A673 (cell line): ENCODE results near the gene UTF1. TPM values are rescaled to one million over a fixed set of nuclear protein-coding genes. Genes with fewer than 3 reads are reported as not detected.

ENCODE experiments used
- BruUV-seq: library from RNA; stranded (reverse); fragments of 400-500 nt; replicated peaks from 2 replicates; lab custom pipeline; 2021; lab: Mats Ljungman, UMichigan
- CTCF ChIA-PET: fragments of 300-600 bp; sonication (Branson Sonifier 250); formaldehyde crosslinking; loops from one replicate; lab custom pipeline; 2022; ENCODE audit warnings: antibody characterized with exemption; lab: Charles Lee
- POLR2A ChIA-PET: fragments of 300-600 bp; sonication (Branson Sonifier 250); formaldehyde crosslinking; loops from one replicate; lab custom pipeline; 2022; ENCODE audit warnings: antibody characterized with exemption; ENCODE audit not compliant: low non-redundant PET; lab: Charles Lee
- DNase-seq: peaks from one replicate; pipeline ENCODE4 v3.0.0-alpha.2; 2015; ENCODE audit warnings: low spot score
- H3K27ac ChIP-seq: fragments of 200-600 bp; sonication (generic); 2 replicates; pipeline ENCODE4 v1.5.1; 2016; ENCODE audit warnings: mixed run types, low read depth, mild to moderate bottlenecking, mixed read lengths, antibody characterized with exemption, low read length; ENCODE audit not compliant: poor library complexity, severe bottlenecking
- H3K27me3 ChIP-seq: fragments of 200-600 bp; sonication (generic); replicated peaks from 2 replicates; pipeline ENCODE4 v1.6.1; 2017; ENCODE audit warnings: mixed run types, low read depth, mild to moderate bottlenecking, mixed read lengths, antibody characterized with exemption, low read length; ENCODE audit not compliant: insufficient read depth, poor library complexity
- H3K36me3 ChIP-seq: fragments of 200-600 bp; sonication (generic); 2 replicates; pipeline ENCODE4 v1.6.1; 2016; ENCODE audit warnings: mixed run types, mild to moderate bottlenecking, mixed read lengths, antibody characterized with exemption, low read length; ENCODE audit not compliant: insufficient read depth, poor library complexity, severe bottlenecking
- H3K4me1 ChIP-seq: fragments of 200-600 bp; sonication (generic); 2 replicates; pipeline ENCODE4 v1.6.1; 2017; ENCODE audit warnings: mixed run types, mild to moderate bottlenecking, mixed read lengths, antibody characterized with exemption, low read length; ENCODE audit not compliant: insufficient read depth, poor library complexity, severe bottlenecking
- H3K4me3 ChIP-seq: fragments of 200-600 bp; sonication (generic); 2 replicates; pipeline ENCODE4 v1.5.1; 2016; ENCODE audit warnings: low read depth, mixed run types, mild to moderate bottlenecking, mixed read lengths, low read length; ENCODE audit not compliant: poor library complexity, severe bottlenecking
- H3K9me3 ChIP-seq: fragments of 200-600 bp; sonication (generic); 2 replicates; pipeline ENCODE4 v1.6.1; 2016; ENCODE audit warnings: mixed run types, low read depth, mild to moderate bottlenecking, mixed read lengths, antibody characterized with exemption, low read length; ENCODE audit not compliant: poor library complexity, severe bottlenecking
- CTCF ChIP-seq: fragments of 300-800, 200-600 bp; sonication (generic); conservative IDR thresholded peaks from 2 replicates; pipeline ENCODE4 v1.5.1; 2017; ENCODE audit warnings: low read depth, mild to moderate bottlenecking, antibody characterized with exemption, low read length, moderate library complexity, mixed read lengths
- EZH2 ChIP-seq: fragments of 200-600 bp; sonication (generic); IDR thresholded peaks from 2 replicates; pipeline ENCODE4 v1.6.1; 2017; ENCODE audit warnings: borderline replicate concordance, low read depth, mild to moderate bottlenecking, mixed read lengths, antibody characterized with exemption, low read length; ENCODE audit not compliant: poor library complexity, severe bottlenecking
- intact Hi-C: fragments of 100-400 bp; cut with micrococcal nuclease; formaldehyde crosslinking; loops from one replicate; pipeline ENCODE4 v1.10.0; 2022; ENCODE audit not compliant: unreplicated experiment
- total RNA-seq: library from RNA; stranded (reverse); gene quantifications from 2 replicates; pipeline ENCODE4 v1.2.3, GENCODE V29; 2021

Gene UTF1
- total RNA-seq, 1 experiment from 2014 or later, result not detected

GRCh38 chr10:133237241-133237587 lies 7.2 kb downstream of the UTF1 start:
- Histone ChIP-seq H3K36me3 (no peaks in the 10 kb centered on the region), H3K27me3 (peaks cover 92% of the 10 kb centered on the region), H3K4me1 (no peaks in the 10 kb centered on the region), H3K27ac (no peak overlapping the region), H3K9me3 (no peaks in the 10 kb centered on the region), H3K4me3 (no peak overlapping the region)
- TF ChIP-seq CTCF (no peak), EZH2 (peak; percentile 94)
- BruUV-seq, result no TSS peak
- intact Hi-C loops, result no loop called here
- DNase-seq, result no peak
- ChIA-PET POLR2A (no interaction called here), CTCF (no interaction called here)

GRCh38 chr10:133237588-133238465 lies 7.8 kb downstream of the UTF1 start, which contains the start of gene VENTX:
VENTX (plus strand) TSS chr10:133237855; CDS start chr10:133237915, 60 bp downstream.
- no peak within 1 kb of the TSS for H3K4me3 ChIP-seq
- H3K36me3 ChIP-seq, result no peaks in the 10 kb centered on the region
- no TSS peak for BruUV-seq
- POLR2A ChIA-PET, result no interaction called here
- H3K4me1 ChIP-seq, result no peaks in the 10 kb centered on the region
- H3K27me3 ChIP-seq, result peaks cover 86% of the 10 kb centered on the region
- CTCF ChIA-PET, result interaction anchor here (0.5 kb wide), 1 partner anchor 10 kb away, joined by 4 read pairs; no protein-coding TSS in a partner anchor
- H3K9me3 ChIP-seq, result no peaks in the 10 kb centered on the region
- intact Hi-C loops, result no loop called here
- TF ChIP-seq EZH2 (peak; percentile 82), CTCF (no peak)
- no peak for DNase-seq
- H3K27ac ChIP-seq, result no peak within 1 kb of the TSS

GRCh38 chr10:133238466-133238804 lies 8.4 kb downstream of the UTF1 start:
- POLR2A ChIA-PET, result no interaction called here

More at GRCh38 chr10:133238466-133238804, 8.4 kb downstream of the UTF1 start:
- Histone ChIP-seq H3K27me3 (peaks cover 80% of the 10 kb centered on the region), H3K36me3 (no peaks in the 10 kb centered on the region), H3K27ac (no peak overlapping the region), H3K4me1 (no peaks in the 10 kb centered on the region), H3K4me3 (no peak overlapping the region), H3K9me3 (no peaks in the 10 kb centered on the region)
- DNase-seq, result no peak
- CTCF ChIA-PET, result interaction anchor here (0.5 kb wide), 1 partner anchor 11 kb away, joined by 4 read pairs; no protein-coding TSS in a partner anchor
- TF ChIP-seq EZH2 (peak; percentile 44), CTCF (no peak)
- BruUV-seq, result no TSS peak
- intact Hi-C loops, result no loop called here
